GM15510 (cell line): ENCODE data around the gene SMIM14.

Experiments
- POLR2A ChIP-seq: IDR thresholded peaks from 3 replicates; pipeline ENCODE4 v1.6.1; 2011; ENCODE audit warnings: borderline replicate concordance; ENCODE audit not compliant: insufficient read length; ENCODE audit errors: extremely low read depth

The SMIM14 gene

GRCh38 chr4:39565878-39566600 lies 72.6 kb downstream of the SMIM14 start:
- TF ChIP-seq POLR2A = no peak

DNA sequence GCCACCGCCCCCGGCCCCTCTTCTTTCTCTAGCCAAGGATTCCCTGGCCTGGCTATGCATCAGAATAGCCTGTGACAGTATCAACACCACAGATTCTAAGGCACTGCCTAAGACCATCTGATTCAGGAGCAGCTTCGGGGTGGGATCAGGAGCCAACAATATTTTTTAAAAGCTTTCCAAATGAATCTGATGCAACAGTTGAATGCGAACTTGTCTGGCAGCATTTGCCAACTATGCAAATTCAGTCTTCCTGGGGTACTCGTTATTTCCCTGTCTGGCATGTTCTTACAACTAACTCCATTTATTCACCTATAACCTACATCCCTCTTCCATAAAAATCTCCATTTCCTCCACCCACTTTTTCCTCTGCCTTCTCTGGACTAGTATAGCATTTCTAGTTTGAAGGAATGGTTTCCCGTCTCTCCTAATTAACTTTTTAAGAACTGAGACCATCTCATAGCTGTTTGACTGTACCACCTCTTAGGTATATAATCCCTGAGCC lies 75.3 kb downstream of the SMIM14 start:
- no peak for TF ChIP-seq POLR2A

DNA sequence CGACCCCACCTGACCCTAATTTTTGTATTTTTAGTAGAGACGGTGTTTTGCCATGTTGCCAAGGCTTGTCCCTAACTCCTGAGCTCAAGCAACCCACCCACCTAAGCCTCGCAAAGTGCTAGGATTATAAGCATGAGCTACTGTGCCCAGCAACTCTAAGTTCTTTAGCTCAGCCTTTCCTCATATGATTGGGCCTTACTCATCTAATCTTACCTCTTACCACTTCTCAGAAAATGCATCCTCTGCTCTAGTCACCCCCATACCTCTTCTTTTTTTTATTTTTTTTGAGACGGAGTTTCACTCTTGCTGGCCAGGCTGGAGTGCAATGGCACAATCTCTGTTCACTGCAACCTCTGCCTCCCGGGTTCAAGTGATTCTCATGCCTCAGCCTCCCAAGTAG lies 75.9 kb downstream of the SMIM14 start:
- TF ChIP-seq POLR2A = no peak

- TF ChIP-seq POLR2A = no peak
Measured at GRCh38 chr4:39559626-39560025, 79.0 kb downstream of the SMIM14 start.

GRCh38 chr4:39555472-39555871 lies 83.2 kb downstream of the SMIM14 start:
- TF ChIP-seq POLR2A = no peak

GRCh38 chr4:39548425-39549067 lies 90.1 kb downstream of the SMIM14 start:
- TF ChIP-seq POLR2A = no peak

DNA sequence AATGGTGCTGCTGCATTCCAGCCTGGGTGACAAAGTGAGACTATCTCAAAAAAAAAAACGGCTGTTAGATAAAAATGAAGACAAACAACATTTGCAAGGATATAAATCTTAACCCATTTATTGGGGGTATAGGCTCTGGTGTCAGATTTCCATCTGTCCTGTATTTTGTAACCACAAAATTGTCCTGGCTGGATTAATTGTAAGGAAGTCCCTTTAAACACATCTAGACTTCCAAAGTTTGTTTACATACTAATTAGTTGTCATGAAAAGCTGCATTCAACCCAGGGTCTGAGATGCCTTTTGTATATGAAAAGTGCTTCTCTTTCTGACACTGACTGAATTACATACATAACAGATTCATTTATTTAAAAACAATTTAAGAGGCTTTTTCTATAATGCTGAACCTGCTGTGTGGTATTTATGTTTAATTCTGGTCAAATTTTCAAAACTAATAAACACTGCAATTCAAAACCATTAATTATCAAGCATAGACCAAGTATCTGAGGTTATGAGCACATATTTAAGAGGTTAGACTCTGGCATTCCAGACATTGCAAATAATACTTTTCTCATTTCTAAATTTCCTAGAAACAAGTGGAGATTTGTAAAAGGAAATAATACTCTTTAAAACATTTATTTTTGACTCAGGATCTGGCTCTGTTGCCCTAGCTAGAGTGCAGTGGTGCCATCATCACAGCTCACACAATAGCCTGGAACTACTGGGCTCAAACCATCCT lies 93.9 kb downstream of the SMIM14 start:
- no peak for TF ChIP-seq POLR2A

GRCh38 chr4:39543034-39543433 lies 95.6 kb downstream of the SMIM14 start:
- no peak for TF ChIP-seq POLR2A

- TF ChIP-seq POLR2A = no peak
Measured at GRCh38 chr4:39542611-39543012, 96.1 kb downstream of the SMIM14 start.

DNA sequence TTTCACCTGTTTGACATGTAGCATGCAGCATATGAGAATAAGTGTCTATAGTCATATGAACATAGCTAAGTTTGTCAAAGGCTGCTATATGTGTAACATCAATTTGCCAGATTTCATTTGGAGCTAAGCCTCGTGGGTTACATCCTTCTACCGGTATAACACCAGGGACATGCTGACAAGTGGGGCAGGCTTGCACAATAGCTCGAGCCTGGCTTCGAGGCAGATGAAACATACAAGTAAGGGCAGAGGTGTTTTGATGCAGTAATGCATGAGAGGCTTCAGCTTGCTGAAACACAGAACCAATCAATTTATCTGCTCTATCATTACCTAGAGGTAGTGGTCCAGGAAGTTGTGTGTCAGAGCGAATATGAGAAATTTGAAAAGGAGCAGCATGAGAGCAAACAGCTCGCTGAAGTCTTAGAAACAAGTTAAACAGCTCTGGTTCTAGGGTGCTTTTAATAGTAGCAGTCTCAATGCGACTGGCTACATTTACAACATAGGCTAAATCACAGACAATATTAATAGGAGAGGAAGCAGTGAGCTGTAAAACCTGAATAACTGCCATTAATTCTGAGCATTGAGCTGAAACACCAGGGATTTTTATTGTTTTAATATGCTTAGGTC lies 96.6 kb downstream of the SMIM14 start:
- no peak for TF ChIP-seq POLR2A

- TF ChIP-seq POLR2A = no peak
Measured at GRCh38 chr4:39539089-39539611, 99.5 kb downstream of the SMIM14 start.

- TF ChIP-seq POLR2A = no peak
Measured at GRCh38 chr4:39533541-39533940, 105.1 kb downstream of the SMIM14 start.

- TF ChIP-seq POLR2A = no peak
Measured at GRCh38 chr4:39530682-39531081, 108.0 kb downstream of the SMIM14 start.

DNA sequence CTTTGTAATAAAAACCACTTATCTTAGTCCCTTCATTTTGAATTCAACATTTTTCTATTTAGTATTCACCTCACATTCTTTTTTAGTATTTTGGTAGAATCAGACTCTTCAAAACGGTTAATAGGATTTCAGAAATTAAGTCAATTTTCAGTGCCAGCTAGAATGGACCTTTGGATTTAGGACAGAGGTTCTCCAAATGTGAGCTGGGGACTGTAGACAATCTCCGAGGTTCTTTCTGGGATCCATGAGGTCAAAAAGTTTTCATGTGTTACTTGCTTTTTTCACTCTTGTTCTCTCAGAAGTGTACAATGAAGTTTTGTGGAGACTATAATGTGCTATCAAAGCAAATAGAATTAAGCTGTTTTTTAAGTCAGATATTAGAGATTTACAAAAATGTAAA lies 109.1 kb downstream of the SMIM14 start:
- TF ChIP-seq POLR2A = no peak

GRCh38 chr4:39528061-39528465 lies 110.6 kb downstream of the SMIM14 start:
- TF ChIP-seq POLR2A = no peak
